GM12801 (cell line): ENCODE data around the gene CFAP410.

Experiments
- CTCF ChIP-seq: IDR thresholded peaks from one replicate; pipeline ENCODE4 v1.5.1; 2011; ENCODE audit warnings: control low read depth; ENCODE audit not compliant: insufficient read length; ENCODE audit errors: extremely low read depth

Gene CFAP410

GRCh38 chr21:44345495-44345894 is 6.3 kb upstream of the CFAP410 start:
- TF ChIP-seq CTCF: no peak

- TF ChIP-seq CTCF: no peak
These were observed 5.5 kb upstream of the CFAP410 start for GRCh38 chr21:44344541-44345183.

- TF ChIP-seq CTCF: no peak
These were observed 972 bp downstream of the CFAP410 start for GRCh38 chr21:44337941-44338895.

GRCh38 chr21:44337449-44337848 is 1.7 kb downstream of the CFAP410 start:
- TF ChIP-seq CTCF: no peak

- TF ChIP-seq CTCF: no peak
These were observed 3.7 kb downstream of the CFAP410 start for GRCh38 chr21:44335266-44336059.

GRCh38 chr21:44334329-44335030 is 4.7 kb downstream of the CFAP410 start:
- no peak for TF ChIP-seq CTCF
